ENCODE data around the gene PACSIN1. TPM values are rescaled to one million over a fixed set of nuclear protein-coding genes. Genes with fewer than 3 reads are reported as not detected.

PACSIN1 gene
- total RNA-seq, 2 experiments from 2014 or later: 0.07 to 0.15 TPM

GRCh38 chr6:34561227-34561530 lies 95.3 kb downstream of the PACSIN1 start:
- Mint-ChIP-seq H3K4me3 (no peak overlapping the region), H3K36me3 (ENCODE audit: low read depth) (no peaks in the 10 kb centered on the region), H3K4me1 (ENCODE audit: low read depth) (no peaks in the 10 kb centered on the region), H3K27me3 (ENCODE audit: low read depth) (no peaks in the 10 kb centered on the region), H3K27ac (no peak overlapping the region), H3K9me3 (peaks cover 4% of the 10 kb centered on the region)
- intact Hi-C loops (cut with micrococcal nuclease): no loop called here
- CTCF ChIA-PET: interaction anchor here (0.6 kb wide), 1 partner anchor 62 kb away, joined by 3 read pairs; no protein-coding TSS in a partner anchor
- no peak for DNase-seq

GRCh38 chr6:34562350-34562749 lies 96.5 kb downstream of the PACSIN1 start:
- Mint-ChIP-seq H3K27ac (no peak overlapping the region), H3K4me1 (ENCODE audit: low read depth) (no peaks in the 10 kb centered on the region), H3K9me3 (peaks cover 4% of the 10 kb centered on the region), H3K4me3 (no peak overlapping the region), H3K27me3 (ENCODE audit: low read depth) (no peaks in the 10 kb centered on the region), H3K36me3 (ENCODE audit: low read depth) (no peaks in the 10 kb centered on the region)
- CTCF ChIA-PET: no interaction called here
- intact Hi-C loops (cut with micrococcal nuclease): no loop called here
- DNase-seq: no peak

- no peak overlapping the region for H3K27ac Mint-ChIP-seq
- H3K4me1 Mint-ChIP-seq (ENCODE audit: low read depth): no peaks in the 10 kb centered on the region
- intact Hi-C loops (cut with micrococcal nuclease): no loop called here
- no peak for DNase-seq
- H3K9me3 Mint-ChIP-seq: peaks cover 4% of the 10 kb centered on the region
- H3K36me3 Mint-ChIP-seq (ENCODE audit: low read depth): no peaks in the 10 kb centered on the region
- CTCF ChIA-PET: no interaction called here
- no peaks in the 10 kb centered on the region for H3K27me3 Mint-ChIP-seq (ENCODE audit: low read depth)
- H3K4me3 Mint-ChIP-seq: no peak overlapping the region
Observed at GRCh38 chr6:34562861-34563512, 97.1 kb downstream of the PACSIN1 start.

- Mint-ChIP-seq H3K9me3 (no peaks in the 10 kb centered on the region), H3K27me3 (ENCODE audit: low read depth) (no peaks in the 10 kb centered on the region), H3K4me1 (ENCODE audit: low read depth) (no peaks in the 10 kb centered on the region), H3K36me3 (ENCODE audit: low read depth) (no peaks in the 10 kb centered on the region), H3K4me3 (no peak overlapping the region), H3K27ac (no peak overlapping the region)
- DNase-seq: no peak
- CTCF ChIA-PET: no interaction called here
- intact Hi-C loops (cut with micrococcal nuclease): no loop called here
Observed at GRCh38 chr6:34563513-34563870, 97.6 kb downstream of the PACSIN1 start.

GRCh38 chr6:34564181-34564580 lies 98.3 kb downstream of the PACSIN1 start:
- Mint-ChIP-seq H3K27ac (no peak overlapping the region), H3K4me1 (ENCODE audit: low read depth) (no peaks in the 10 kb centered on the region), H3K36me3 (ENCODE audit: low read depth) (no peaks in the 10 kb centered on the region), H3K9me3 (no peaks in the 10 kb centered on the region), H3K4me3 (no peak overlapping the region), H3K27me3 (ENCODE audit: low read depth) (no peaks in the 10 kb centered on the region)
- CTCF ChIA-PET: no interaction called here
- no peak for DNase-seq
- intact Hi-C loops (cut with micrococcal nuclease): no loop called here

GRCh38 chr6:34565722-34566137 lies 99.9 kb downstream of the PACSIN1 start:
- Mint-ChIP-seq H3K4me3 (no peak overlapping the region), H3K27me3 (ENCODE audit: low read depth) (no peaks in the 10 kb centered on the region), H3K36me3 (ENCODE audit: low read depth) (no peaks in the 10 kb centered on the region), H3K9me3 (no peaks in the 10 kb centered on the region), H3K4me1 (ENCODE audit: low read depth) (no peaks in the 10 kb centered on the region), H3K27ac (no peak overlapping the region)
- intact Hi-C loops (cut with micrococcal nuclease): no loop called here
- CTCF ChIA-PET: no interaction called here
- no peak for DNase-seq

GRCh38 chr6:34566830-34567546 lies 101.1 kb downstream of the PACSIN1 start:
- Mint-ChIP-seq H3K36me3 (ENCODE audit: low read depth) (no peaks in the 10 kb centered on the region), H3K27me3 (ENCODE audit: low read depth) (no peaks in the 10 kb centered on the region), H3K27ac (no peak overlapping the region), H3K4me3 (no peak overlapping the region), H3K9me3 (no peaks in the 10 kb centered on the region), H3K4me1 (ENCODE audit: low read depth) (no peaks in the 10 kb centered on the region)
- DNase-seq: no peak
- intact Hi-C loops (cut with micrococcal nuclease): no loop called here
- CTCF ChIA-PET: interaction anchor here (0.6 kb wide), 1 partner anchor 144 kb away, joined by 3 read pairs; no protein-coding TSS in a partner anchor

GRCh38 chr6:34568341-34569201 lies 102.7 kb downstream of the PACSIN1 start:
- Mint-ChIP-seq H3K27ac (no peak overlapping the region), H3K4me3 (no peak overlapping the region), H3K9me3 (no peaks in the 10 kb centered on the region), H3K36me3 (ENCODE audit: low read depth) (no peaks in the 10 kb centered on the region), H3K4me1 (ENCODE audit: low read depth) (no peaks in the 10 kb centered on the region), H3K27me3 (ENCODE audit: low read depth) (no peaks in the 10 kb centered on the region)
- DNase-seq: no peak
- CTCF ChIA-PET: interaction anchor here (0.6 to 1.0 kb wide), 2 partner anchors 406 to 421 kb away, joined by 3 to 5 read pairs; no protein-coding TSS in a partner anchor
- intact Hi-C loops (cut with micrococcal nuclease): no loop called here

GRCh38 chr6:34569361-34569973 lies 103.6 kb downstream of the PACSIN1 start:
- no peak overlapping the region for H3K4me3 Mint-ChIP-seq
- no peak overlapping the region for H3K27ac Mint-ChIP-seq
- intact Hi-C loops (cut with micrococcal nuclease): no loop called here
- H3K4me1 Mint-ChIP-seq (ENCODE audit: low read depth): no peaks in the 10 kb centered on the region
- no peaks in the 10 kb centered on the region for H3K27me3 Mint-ChIP-seq (ENCODE audit: low read depth)
- DNase-seq: no peak
- H3K36me3 Mint-ChIP-seq (ENCODE audit: low read depth): no peaks in the 10 kb centered on the region
- no peaks in the 10 kb centered on the region for H3K9me3 Mint-ChIP-seq
- CTCF ChIA-PET: interaction anchor here (1.0 kb wide), 1 partner anchor 406 kb away, joined by 5 read pairs; no protein-coding TSS in a partner anchor

GRCh38 chr6:34570066-34570833 lies 104.4 kb downstream of the PACSIN1 start:
- Mint-ChIP-seq H3K36me3 (ENCODE audit: low read depth) (no peaks in the 10 kb centered on the region), H3K4me1 (ENCODE audit: low read depth) (no peaks in the 10 kb centered on the region), H3K27me3 (ENCODE audit: low read depth) (no peaks in the 10 kb centered on the region), H3K4me3 (no peak overlapping the region), H3K9me3 (no peaks in the 10 kb centered on the region), H3K27ac (no peak overlapping the region)
- DNase-seq: no peak
- intact Hi-C loops (cut with micrococcal nuclease): no loop called here
- CTCF ChIA-PET: interaction anchor here (0.6 kb wide), 1 partner anchor 902 kb away, joined by 4 read pairs; no protein-coding TSS in a partner anchor

GRCh38 chr6:34571388-34571787 lies 105.5 kb downstream of the PACSIN1 start:
- H3K4me1 Mint-ChIP-seq (ENCODE audit: low read depth): no peaks in the 10 kb centered on the region
- CTCF ChIA-PET: no interaction called here
- DNase-seq: no peak
- H3K4me3 Mint-ChIP-seq: no peak overlapping the region
- no peaks in the 10 kb centered on the region for H3K9me3 Mint-ChIP-seq
- no peak overlapping the region for H3K27ac Mint-ChIP-seq
- H3K27me3 Mint-ChIP-seq (ENCODE audit: low read depth): no peaks in the 10 kb centered on the region
- intact Hi-C loops (cut with micrococcal nuclease): no loop called here
- H3K36me3 Mint-ChIP-seq (ENCODE audit: low read depth): no peaks in the 10 kb centered on the region

GRCh38 chr6:34572021-34572420 lies 106.1 kb downstream of the PACSIN1 start:
- no peak for DNase-seq
- CTCF ChIA-PET: no interaction called here
- Mint-ChIP-seq H3K27me3 (ENCODE audit: low read depth) (no peaks in the 10 kb centered on the region), H3K36me3 (ENCODE audit: low read depth) (no peaks in the 10 kb centered on the region), H3K9me3 (no peaks in the 10 kb centered on the region), H3K27ac (no peak overlapping the region), H3K4me3 (no peak overlapping the region), H3K4me1 (ENCODE audit: low read depth) (no peaks in the 10 kb centered on the region)
- intact Hi-C loops (cut with micrococcal nuclease): no loop called here

Data from activated naive CD4-positive, alpha-beta T cell treated with anti-CD3 and anti-CD28 coated beads for 36 hours (primary cell).